OCI-LY1 (cell line): ENCODE data around the gene TYRO3.

ENCODE experiments used
- CTCF ChIP-seq: fragments of 200-600 bp; sonication (generic), shearing (Covaris generic); IDR thresholded peaks from 2 replicates; pipeline ENCODE4 v1.5.1; 2017; ENCODE audit warnings: mild to moderate bottlenecking, antibody characterized with exemption, low read length, moderate library complexity, mixed read lengths
- EZH2 ChIP-seq: fragments of 200-600 bp; sonication (generic), shearing (Covaris generic); IDR thresholded peaks from 2 replicates; pipeline ENCODE4 v1.8.0; 2017; ENCODE audit warnings: borderline replicate concordance, mixed run types, mild to moderate bottlenecking, antibody characterized with exemption, low read length, moderate library complexity, mixed read lengths

- TF ChIP-seq EZH2 = no peak
- TF ChIP-seq CTCF = no peak
Measured at GRCh38 chr15:41572866-41573265, 13.9 kb downstream of the TYRO3 start.
